Vein endothelial cell (primary cell): ENCODE measurements around the gene ZNF222. TPM values are rescaled to one million over a fixed set of nuclear protein-coding genes. Genes with fewer than 3 reads are reported as not detected.

Experiments used
- small RNA-seq: library from RNA; depleted of rRNA; stranded (forward); fragments of <200 nt; gene quantifications from one replicate; pipeline ENCODE3, GENCODE V24; 2012
- total RNA-seq: library from RNA; depleted of rRNA; stranded (reverse); fragments of >200 nt; gene quantifications from 2 replicates; pipeline ENCODE4 v1.2.3, GENCODE V29; 2012

ZNF222 gene
- total RNA-seq = 4.3 and 5.9 TPM in 2 replicates

DNA sequence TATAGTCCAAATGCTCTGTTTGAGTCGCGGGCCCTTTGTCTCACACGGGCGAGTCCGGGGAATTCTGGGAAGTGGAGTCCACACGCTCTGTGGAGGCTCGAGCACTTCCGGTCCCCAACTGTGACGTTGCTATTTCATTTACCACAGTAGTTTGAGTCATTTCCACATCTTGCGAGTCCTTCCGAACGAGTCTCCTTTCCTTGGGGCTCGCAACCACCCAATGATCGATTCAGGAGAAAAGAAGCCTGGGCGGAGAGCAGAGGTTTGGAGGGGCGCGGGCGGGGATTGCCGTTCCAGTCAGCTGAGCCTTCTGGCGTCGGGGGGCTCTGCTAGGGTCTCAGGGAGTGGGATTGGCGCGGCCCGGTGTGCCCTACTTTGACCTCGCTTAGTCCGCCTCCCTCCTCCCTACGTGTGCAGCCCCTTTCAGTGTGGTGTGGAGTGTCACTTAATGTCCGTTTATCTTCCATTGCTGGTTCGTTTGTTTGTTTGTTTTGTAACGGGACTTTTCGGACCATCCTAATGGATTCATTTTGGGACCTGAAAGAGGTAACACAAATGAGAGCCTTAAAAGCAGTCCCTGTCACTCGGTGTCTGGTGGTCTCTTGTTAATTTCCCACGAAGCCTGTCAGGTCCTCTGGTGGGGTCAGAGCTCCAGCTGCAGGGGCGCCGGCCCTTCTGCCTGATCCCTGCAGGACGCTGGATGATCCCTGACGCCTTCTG lies at the start of gene ZNF222:
TSS of gene ZNF222 (plus strand) at position 163 of the 720 bp plus-strand sequence. CDS start at position 221, 58 bp downstream.

DNA sequence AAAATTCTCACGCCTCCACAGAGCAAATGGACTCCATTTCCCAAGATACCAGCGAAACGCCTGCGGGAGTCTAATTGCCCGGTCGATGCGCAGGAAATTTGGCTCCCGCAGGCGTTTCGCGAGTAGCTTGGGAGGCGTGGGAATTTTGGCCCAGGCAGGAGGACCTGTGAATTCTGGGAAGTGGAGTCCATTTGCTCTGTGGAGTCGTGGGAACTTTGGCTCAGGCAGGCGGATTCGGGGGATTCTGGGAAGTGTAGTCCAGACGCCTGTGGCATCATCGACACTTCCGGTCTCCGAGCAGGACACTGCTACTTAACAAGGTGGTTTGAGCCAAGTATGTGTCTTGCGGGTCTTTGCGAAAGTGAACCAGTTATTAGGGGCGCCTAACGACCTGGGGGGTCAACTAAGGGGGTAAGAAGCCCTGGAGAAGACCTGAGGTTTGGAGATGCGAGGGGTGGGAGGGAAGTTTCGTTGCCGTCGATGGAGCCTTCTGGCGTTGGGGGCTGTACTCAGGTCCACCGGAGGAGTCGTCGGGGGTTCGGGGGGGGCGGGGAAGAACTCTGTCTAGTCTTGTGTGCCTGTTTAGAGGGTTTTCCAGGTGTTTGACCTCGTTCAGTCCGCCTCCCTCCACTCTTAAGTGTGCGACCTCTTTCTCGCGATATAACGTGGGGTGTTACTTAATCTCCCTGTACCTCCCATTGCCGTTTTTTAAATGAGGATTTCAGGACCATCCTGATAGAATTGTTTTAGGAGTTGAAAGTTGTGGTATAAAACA lies 41.1 kb upstream of the ZNF222 start, which contains the start of gene ZNF155:
TSS of gene ZNF155 (plus strand) at position 277 of the 775 bp plus-strand sequence. CDS start 4,356 bp downstream, outside the sequence.

DNA sequence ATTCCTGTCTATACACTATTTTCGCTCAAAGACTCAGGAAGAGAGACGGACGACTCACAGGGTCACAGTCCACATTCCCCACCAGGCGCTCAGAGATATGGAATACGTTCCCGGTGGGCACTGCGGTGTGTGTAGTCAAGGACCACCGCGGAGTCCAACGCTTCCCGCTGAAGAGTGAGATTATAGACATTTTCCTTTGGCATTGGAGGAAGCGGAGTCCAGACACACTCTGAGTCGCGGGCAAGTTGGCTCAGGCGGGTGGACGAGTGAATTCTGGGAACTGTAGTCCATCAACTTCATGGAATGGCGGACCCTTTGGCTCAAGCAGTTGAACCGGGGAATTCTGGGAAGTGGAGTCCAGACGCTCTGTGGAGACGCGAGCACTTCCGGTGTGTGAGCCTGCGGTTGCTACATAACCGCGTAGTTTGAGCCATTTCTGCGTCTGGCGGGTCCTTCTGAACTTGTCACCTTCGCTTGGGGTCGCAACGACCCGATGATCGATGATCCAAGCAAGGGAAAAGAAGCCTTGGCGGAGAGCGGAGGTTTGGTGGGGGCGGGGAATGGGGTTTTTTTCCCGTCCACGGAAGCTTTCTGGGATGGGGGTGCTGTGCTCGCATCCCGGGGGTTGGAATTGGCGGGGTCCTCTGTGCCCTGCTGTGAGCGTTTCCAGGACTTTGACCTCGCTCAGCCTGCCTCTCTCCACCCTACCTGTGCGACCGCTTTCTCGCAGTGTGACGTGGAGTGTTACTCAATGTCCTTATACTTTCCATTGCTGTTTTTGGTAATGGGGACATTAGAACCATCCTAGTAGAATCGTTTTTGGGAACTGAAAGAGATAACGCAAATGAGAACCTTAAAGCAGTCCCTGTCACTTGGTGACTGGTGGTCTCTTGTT lies 22.4 kb upstream of the ZNF222 start, which contains the start of gene ZNF230:
TSS of gene ZNF230 (plus strand) at position 392 of the 895 bp plus-strand sequence. CDS start 4,122 bp downstream, outside the sequence.

DNA sequence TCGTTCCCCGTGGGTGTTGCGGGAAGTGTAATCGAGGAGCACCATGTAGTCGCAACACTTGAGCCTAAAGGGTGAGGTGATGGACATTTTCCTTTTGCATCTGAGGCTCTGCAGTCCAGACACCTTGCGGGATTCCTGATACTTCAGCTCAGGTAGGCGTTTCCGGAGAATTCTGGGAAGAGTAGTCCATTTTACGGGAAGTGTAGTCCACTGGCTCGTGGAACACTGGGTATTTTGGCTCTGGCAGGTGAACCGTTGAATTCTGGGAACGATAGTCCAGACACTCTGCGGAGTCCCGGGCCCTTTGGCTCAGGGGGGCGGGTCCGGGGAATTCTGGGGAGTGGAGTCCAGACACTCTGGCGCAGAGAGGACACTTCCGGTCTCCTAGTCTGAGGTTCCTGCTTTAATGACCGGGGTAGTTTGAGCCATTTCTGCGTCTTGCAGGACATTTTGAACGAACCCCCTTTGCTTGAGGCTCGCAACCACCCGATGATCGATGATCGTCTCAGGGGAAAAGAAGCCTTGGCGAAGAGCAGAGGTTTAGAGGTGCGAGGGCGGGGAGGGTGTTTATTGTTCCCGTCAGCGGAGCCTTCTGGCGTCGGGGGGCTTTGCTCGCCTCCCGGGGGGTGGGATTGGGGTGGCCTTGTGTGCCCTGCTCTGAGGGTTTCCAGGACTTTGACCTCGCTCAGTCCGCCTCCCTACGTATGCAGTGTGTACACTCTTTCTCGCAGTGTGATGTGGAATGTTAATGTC lies 26.6 kb downstream of the ZNF222 start, which contains the start of gene ZNF223:
TSS of gene ZNF223 (plus strand) at position 387 of the 753 bp plus-strand sequence. CDS start 3,141 bp downstream, outside the sequence.

DNA sequence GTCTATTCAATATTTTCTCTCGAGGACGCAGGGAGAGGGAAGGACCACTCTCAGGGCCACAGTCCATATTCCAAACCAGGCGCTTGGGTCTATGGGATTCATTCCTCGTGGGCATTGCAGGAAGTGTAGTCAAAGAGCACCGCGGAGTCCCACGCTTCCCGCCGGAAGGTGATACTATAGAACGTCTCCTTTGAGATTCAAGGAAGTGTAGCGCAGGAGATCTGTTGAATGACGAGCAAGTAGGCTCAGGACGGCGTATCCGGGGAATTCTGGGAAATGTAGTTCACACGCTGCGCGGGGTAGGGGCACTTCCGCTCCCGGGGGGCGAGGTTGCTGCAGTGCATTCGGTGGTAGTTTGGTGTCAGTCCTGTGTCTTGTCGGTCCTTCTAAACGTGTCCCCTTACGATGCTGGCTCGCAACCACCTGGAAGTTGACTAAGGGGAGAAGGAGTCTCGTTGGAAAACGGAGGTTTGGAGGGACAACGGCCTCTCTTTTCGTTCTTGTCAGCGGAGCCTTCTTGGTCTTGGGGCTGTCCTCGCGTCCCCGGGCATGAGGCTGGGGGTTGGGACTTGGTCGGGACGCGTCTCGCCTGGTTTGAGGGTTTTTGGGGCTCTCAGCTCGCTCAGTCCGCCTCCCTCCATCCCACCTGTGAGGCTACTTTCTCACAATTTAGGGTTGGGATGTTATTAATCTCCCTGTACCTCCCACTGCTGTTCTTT lies 46.8 kb downstream of the ZNF222 start, which contains the start of gene ZNF284:
TSS of gene ZNF284 (plus strand) at position 336 of the 719 bp plus-strand sequence. CDS start 4,231 bp downstream, outside the sequence.

Small RNAs within 50 kb of the gene (small RNA-seq; reads per million reads assigned to genes)
- not detected for gene AC006213.5

Other genes starting within 250 kb of the ZNF222 start
- 0.48 TPM in 1 of 2 replicates, not detected in the other for gene KCNN4, start 244.4 kb upstream of the ZNF222 start, total RNA-seq
- under 0.01 and 0.10 TPM in 2 replicates for gene LYPD5, start 222.9 kb upstream of the ZNF222 start, total RNA-seq
- 5.6 and 8.2 TPM in 2 replicates for gene ZNF283, start 198.1 kb upstream of the ZNF222 start, total RNA-seq
- 0.10 and 0.98 TPM in 2 replicates for gene ZNF404, start 141.4 kb upstream of the ZNF222 start, total RNA-seq
- gene ZNF45, start 90.1 kb upstream of the ZNF222 start, total RNA-seq = 11.8 and 18.3 TPM in 2 replicates
- 5.9 and 6.0 TPM in 2 replicates for gene ZNF221, start 74.2 kb upstream of the ZNF222 start, total RNA-seq
- 6.9 and 8.1 TPM in 2 replicates for gene ZNF155, start 41.2 kb upstream of the ZNF222 start, total RNA-seq
- gene ZNF230, start 22.4 kb upstream of the ZNF222 start, total RNA-seq = 3.0 and 5.2 TPM in 2 replicates
- 5.2 and 5.8 TPM in 2 replicates for gene ZNF223, start 26.7 kb downstream of the ZNF222 start, total RNA-seq
- gene ZNF284, start 46.8 kb downstream of the ZNF222 start, total RNA-seq = 3.3 and 3.4 TPM in 2 replicates
- gene ZNF224, start 69.0 kb downstream of the ZNF222 start, total RNA-seq = 18.9 and 29.3 TPM in 2 replicates
- gene ZNF225, start 88.0 kb downstream of the ZNF222 start, total RNA-seq = 4.2 and 5.9 TPM in 2 replicates
- gene ZNF234, start 116.2 kb downstream of the ZNF222 start, total RNA-seq = 9.7 and 10.5 TPM in 2 replicates
- 10.8 and 15.0 TPM in 2 replicates for gene ZNF226, start 139.7 kb downstream of the ZNF222 start, total RNA-seq
- gene ZNF227, start 187.2 kb downstream of the ZNF222 start, total RNA-seq = 15.4 and 18.6 TPM in 2 replicates
- 0.65 and 0.76 TPM in 2 replicates for gene ZNF233, start 234.5 kb downstream of the ZNF222 start, total RNA-seq